ENCODE data around the gene VWA1.

Gene VWA1

GRCh38 chr1:1431845-1432273 lies 3.6 kb upstream of the VWA1 start:
- peaks cover 100% of the 10 kb centered on the region for H3K27me3 ChIP-seq

GRCh38 chr1:1432274-1432950 lies 3.1 kb upstream of the VWA1 start:
- no peak overlapping the region for H3K4me3 ChIP-seq (ENCODE audit: low read depth in 1 of 2, low read length in 1 of 2)
- no peaks in the 10 kb centered on the region for H3K36me3 ChIP-seq
- H3K9me3 ChIP-seq: no peaks in the 10 kb centered on the region
- H3K27ac ChIP-seq: no peak overlapping the region
- peaks cover 6 to 11% of the 10 kb centered on the region in 2 experiments for H3K4me1 ChIP-seq (ENCODE audit: control insufficient read depth in 1 of 2, insufficient read depth in 1 of 2, low read depth in 1 of 2, low read length in 1 of 2)
- peaks cover 100% of the 10 kb centered on the region for H3K27me3 ChIP-seq
- no peak for TF ChIP-seq CTCF (IDR thresholded peaks at IDR 0.05)

More at GRCh38 chr1:1431845-1432273, 3.6 kb upstream of the VWA1 start:
- no peaks in the 10 kb centered on the region for H3K9me3 ChIP-seq
- no peak for TF ChIP-seq CTCF (IDR thresholded peaks at IDR 0.05)
- H3K4me3 ChIP-seq (ENCODE audit: low read depth in 1 of 2, low read length in 1 of 2): no peak overlapping the region
- no peaks in the 10 kb centered on the region for H3K36me3 ChIP-seq
- no peak overlapping the region for H3K27ac ChIP-seq
- H3K4me1 ChIP-seq (ENCODE audit: control insufficient read depth in 1 of 2, insufficient read depth in 1 of 2, low read depth in 1 of 2, low read length in 1 of 2): peaks cover 6 to 11% of the 10 kb centered on the region in 2 experiments

GRCh38 chr1:1432951-1433803 lies 2.3 kb upstream of the VWA1 start:
- no peaks in the 10 kb centered on the region for H3K9me3 ChIP-seq
- H3K27ac ChIP-seq: no peak overlapping the region
- H3K36me3 ChIP-seq: no peaks in the 10 kb centered on the region
- no peak for TF ChIP-seq CTCF (IDR thresholded peaks at IDR 0.05)
- peaks cover 100% of the 10 kb centered on the region for H3K27me3 ChIP-seq
- peaks cover 6 to 11% of the 10 kb centered on the region in 2 experiments for H3K4me1 ChIP-seq (ENCODE audit: control insufficient read depth in 1 of 2, insufficient read depth in 1 of 2, low read depth in 1 of 2, low read length in 1 of 2)
- H3K4me3 ChIP-seq (ENCODE audit: low read depth in 1 of 2, low read length in 1 of 2): no peak overlapping the region

- Histone ChIP-seq H3K4me1 (ENCODE audit: control insufficient read depth in 1 of 2, insufficient read depth in 1 of 2, low read depth in 1 of 2, low read length in 1 of 2) (peaks cover 6 to 11% of the 10 kb centered on the region in 2 experiments), H3K9me3 (no peaks in the 10 kb centered on the region), H3K27ac (no peak overlapping the region), H3K4me3 (ENCODE audit: low read depth in 1 of 2, low read length in 1 of 2) (no peak overlapping the region), H3K36me3 (no peaks in the 10 kb centered on the region), H3K27me3 (peaks cover 100% of the 10 kb centered on the region)
- TF ChIP-seq CTCF (IDR thresholded peaks at IDR 0.05): no peak
These were observed 1.7 kb upstream of the VWA1 start for GRCh38 chr1:1433804-1434130.

GRCh38 chr1:1434131-1434823 lies 1.2 kb upstream of the VWA1 start:
- Histone ChIP-seq H3K27me3 (peaks cover 100% of the 10 kb centered on the region), H3K4me1 (ENCODE audit: control insufficient read depth in 1 of 2, insufficient read depth in 1 of 2, low read depth in 1 of 2, low read length in 1 of 2) (peaks cover 6 to 11% of the 10 kb centered on the region in 2 experiments), H3K27ac (no peak overlapping the region), H3K36me3 (no peaks in the 10 kb centered on the region), H3K9me3 (no peaks in the 10 kb centered on the region), H3K4me3 (ENCODE audit: low read depth in 1 of 2, low read length in 1 of 2) (no peak overlapping the region)
- TF ChIP-seq CTCF (IDR thresholded peaks at IDR 0.05): no peak
